NCI-H2029 (cell line): ENCODE results near the gene ITGB2.

ENCODE experiments used
- DNase-seq: peaks from one replicate; lab custom pipeline; 2025; lab: John Stamatoyannopoulos, UW

ITGB2 gene

DNA sequence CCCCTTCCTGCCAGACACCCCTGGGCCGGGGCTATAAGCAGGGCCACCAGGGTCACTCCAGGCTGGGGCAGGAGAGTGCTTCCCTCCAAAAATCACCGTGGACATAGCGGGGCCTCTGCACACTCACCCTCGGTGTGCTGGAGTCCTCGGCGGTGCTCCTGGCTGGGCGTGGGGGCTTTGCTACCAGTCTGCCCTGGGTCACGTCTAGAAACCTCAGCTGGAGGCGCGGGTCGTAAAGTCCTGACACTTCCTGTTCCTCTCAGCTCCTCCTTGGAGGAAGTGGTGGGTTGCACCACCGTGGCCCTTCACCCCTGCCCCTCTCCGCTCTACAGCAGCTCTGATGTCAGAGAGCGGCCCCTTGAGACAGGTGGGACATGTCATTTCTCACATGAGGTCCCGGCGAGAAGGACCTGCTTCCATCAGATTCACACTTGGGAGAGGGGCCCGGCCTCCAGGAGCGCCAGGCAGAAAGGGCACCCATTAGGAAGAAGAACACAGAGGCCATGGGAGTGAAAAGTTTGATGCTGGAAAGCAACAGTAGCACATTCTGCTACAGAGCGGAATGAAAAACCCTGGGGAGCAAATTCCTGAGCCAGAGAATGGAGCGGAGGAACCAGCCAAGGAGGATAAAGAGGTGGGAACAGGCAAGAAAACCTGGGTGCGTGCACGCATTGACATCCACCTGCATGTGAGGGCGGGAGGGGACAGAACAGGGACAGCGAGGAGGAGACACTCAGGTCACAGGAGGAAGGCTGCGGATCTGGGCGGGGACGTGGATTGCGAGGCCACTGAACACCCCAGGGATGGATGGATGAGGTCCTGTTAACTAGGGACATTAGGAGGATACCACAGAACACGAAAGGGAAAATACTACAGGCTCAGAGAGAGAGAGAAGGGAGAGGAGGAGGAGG is at the start of gene ITGB2:
Gene ITGB2, minus strand, starts transcription at position 206 of the 911 bp plus-strand sequence. CDS start 10,117 bp downstream, outside the sequence.
- no peak for DNase-seq

- no peak for DNase-seq
Observed at GRCh38 chr21:44969931-44970755, 49.4 kb upstream of the ITGB2 start.

DNA sequence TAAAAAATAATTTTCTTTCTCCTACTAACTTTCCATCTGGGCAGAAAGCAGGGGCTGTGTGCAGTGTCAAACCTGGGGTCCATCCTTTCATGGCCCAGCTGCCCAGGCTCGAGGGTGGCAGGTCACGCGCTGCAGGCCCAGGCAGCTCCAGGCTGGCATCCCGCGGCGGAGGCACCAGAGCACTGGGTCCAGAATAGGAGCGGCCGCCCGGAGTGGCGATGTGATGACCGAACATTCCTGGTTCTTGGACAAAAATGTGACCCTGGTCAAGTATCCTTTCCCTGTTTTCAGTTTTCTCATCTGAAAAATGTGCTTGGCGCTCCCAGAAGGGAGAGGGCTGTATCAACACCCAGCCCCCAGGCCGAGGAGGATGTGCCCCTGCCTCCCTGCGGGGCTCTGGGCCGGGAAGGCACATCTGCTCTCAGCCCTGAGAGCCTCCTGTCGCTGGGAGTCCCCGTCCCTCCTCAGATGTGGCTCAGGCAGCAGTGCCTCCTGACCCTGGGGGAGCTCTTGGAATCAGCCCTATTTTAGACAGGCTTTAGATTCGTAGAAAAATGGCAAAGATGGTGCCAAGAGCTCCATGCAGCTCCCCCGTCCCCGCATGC is 48.5 kb upstream of the ITGB2 start:
- DNase-seq: no peak

- DNase-seq: no peak
Observed at GRCh38 chr21:44967082-44968047, 46.7 kb upstream of the ITGB2 start.

GRCh38 chr21:44966135-44967081 is 45.7 kb upstream of the ITGB2 start:
- DNase-seq: no peak

- DNase-seq: no peak
Observed at GRCh38 chr21:44965251-44966022, 44.7 kb upstream of the ITGB2 start.

DNA sequence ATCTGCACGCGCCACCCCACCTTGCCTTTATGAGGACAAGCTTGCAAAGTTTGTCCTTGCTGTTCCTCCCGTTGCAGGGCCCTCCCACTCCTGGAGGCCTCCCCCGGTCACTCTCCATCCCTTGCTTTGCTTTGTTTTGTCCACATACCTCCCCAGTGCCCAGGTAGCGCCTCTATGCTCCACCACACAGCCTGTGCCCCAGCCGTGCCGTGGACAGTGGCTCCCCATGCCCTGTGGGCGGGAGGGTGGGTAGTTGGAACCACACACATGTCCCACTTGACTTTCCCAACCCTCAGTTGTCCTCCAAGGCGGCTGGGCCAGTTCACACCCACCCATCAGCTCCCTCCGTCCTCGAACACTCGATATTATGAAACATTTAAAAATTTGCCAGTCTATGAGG is 43.7 kb upstream of the ITGB2 start:
- DNase-seq: no peak

DNA sequence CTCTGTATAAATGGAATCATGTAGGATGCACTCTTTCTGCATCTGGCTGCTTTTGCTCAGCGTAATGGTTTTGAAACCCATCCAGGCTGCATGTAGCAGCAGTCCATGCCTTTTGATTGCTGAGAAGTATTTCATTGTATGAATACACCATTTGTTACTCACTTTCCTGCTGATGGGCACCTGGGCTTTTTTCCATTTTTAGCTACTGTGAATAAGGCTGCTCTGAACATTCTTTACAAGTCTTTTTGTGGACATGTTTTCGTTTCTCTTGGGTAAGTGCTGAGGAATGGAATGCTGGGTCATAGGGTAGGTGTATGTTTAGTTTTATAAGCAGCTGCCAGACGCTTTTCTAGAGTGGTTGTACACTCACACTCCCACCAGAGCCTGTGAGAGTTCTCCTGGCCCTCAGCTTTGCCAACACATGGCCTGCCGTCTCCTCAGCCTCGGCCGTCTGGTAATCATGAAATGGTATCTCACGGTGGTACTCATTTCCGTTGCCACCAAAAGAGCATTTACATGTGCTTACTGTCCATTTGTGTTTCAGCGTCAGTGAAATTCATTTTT is 41.8 kb upstream of the ITGB2 start:
- no peak for DNase-seq

DNA sequence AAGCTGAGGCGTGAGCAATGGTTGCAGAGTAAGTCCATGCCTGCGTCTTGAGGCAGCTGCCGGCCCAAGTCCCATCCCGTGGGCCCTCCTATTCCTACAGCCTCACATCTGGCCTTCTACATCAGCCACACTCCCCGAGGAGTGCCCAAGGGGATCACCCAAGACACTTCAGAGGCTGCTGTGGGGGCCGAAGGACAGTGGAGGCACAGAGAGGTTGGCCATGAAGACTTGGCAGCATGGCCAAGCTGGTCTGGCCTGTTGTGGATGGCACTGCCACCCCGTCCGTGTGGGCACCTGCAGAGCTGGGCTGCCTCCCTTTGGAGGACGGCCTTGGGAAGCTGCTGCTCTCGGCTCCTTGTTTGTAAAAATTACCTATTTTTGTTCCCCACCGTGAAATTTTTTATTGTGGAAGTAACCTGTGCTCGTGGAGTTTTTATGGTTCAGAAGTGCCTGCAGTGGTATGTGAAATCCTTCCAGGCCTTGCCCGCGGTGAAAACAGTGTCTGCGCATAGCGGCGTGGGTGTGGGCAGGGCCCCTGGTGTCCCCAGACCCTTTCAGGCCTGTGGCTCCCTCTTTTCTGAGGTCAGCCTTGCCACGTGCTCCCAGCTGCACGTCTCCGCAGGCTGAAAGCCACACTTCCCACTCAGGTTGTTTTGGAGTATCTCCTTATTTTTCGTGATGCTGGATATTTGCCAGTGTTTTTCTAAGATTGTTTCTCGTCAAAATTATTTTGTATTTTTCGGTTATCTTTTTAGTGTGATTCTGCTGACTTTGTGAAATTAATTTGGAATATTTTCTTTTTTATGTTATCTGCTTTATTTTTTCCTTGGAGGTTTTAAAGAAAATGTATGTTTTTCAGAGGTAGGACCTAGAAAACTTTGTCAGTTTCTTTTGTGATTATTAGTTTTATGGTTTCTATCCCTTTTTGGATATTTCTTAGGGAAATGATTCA is 39.7 kb upstream of the ITGB2 start:
- DNase-seq: no peak

GRCh38 chr21:44959376-44960091 is 38.8 kb upstream of the ITGB2 start:
- DNase-seq: no peak

GRCh38 chr21:44958471-44959191 is 37.9 kb upstream of the ITGB2 start:
- DNase-seq: no peak

GRCh38 chr21:44957901-44958451 is 37.3 kb upstream of the ITGB2 start:
- DNase-seq: no peak

DNA sequence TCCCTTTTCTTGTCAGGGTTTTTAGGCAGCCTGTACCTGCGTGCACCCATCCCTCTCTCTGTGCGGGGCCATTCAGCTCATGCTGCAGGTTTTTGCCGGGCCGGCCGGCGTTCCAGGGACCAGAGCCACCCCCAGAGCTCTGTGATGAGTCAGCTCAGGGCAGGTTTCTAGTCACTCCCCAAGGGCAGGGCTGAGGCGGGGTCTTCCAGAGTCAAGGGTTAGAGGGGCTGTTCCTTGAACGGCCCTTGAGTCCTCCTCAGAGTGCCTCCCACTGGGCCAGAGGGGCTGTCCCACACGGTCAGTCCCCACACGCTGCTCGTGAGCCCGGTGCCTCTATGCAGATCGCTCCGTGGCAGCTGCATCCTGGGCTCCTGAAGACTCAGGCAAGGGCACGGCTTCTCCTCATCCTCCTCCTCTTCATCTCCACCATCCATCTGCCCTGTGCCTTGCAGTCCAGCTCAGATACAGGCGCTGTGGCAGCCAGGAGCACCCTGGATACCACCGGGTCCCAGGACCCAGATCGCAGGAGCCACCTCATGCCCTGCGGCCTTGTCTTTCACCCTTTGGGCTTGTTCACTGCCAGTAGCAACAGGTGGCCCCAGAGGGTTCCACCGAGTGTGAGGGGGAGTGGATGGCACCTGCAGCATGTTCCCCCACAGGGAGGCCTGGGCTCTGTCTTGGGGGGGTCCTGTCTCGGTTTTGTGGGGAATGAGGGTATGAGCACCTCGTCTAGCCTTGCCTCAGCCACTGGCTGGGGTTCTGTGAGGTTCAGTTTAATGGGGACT is 36.5 kb upstream of the ITGB2 start:
- no peak for DNase-seq

DNA sequence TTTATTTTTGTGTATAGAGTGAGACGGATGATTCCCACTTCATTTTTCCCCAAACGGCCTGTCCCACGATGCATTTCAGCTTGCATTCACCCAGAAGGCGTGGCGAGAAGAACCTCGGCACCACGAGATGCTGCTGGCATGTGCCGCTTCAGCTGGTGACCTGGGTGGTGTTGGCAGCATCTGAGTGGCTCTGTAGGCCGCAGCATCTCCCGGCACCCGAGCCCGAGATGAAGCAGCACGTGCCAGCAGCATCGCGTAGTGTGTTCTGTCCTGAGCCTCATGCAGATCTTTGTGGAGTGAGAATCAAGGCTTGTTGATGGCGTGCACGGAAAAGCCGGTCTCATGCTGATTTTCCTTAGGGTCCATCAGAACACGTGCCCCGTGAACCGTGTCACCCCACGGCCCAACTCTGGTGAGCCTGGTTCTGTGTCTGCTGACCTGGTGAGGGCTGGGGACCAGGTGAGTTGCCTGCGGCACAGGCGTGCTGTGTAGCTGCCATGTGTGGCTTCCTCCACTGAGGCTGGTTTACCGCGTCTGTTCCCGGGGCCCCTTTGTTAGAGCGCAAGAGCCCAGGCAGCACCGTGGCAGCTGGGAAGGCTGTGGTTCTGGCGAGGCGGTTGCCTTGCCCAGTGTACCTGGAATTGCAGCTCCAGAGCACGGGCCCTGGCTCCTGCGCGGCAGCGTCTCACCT is 35.8 kb upstream of the ITGB2 start:
- DNase-seq: no peak

- no peak for DNase-seq
Observed at GRCh38 chr21:44955798-44956175, 35.1 kb upstream of the ITGB2 start.
